Measurements from ENCODE around the gene TM2D3. TPM values are rescaled to one million over a fixed set of nuclear protein-coding genes. Genes with fewer than 3 reads are reported as not detected.
"Not testable (repeated sequence)": the region's sequence is repeated elsewhere in the genome, so short reads cannot be mapped to it uniquely, and the experiment has no call there.

Gene TM2D3
- total RNA-seq, 2 experiments from 2014 or later: 43.5 to 54.8 TPM

- DNase-seq: no peak
- H3K4me1 Mint-ChIP-seq: peaks cover 1% of the 10 kb centered on the region
- H3K27me3 Mint-ChIP-seq: no peaks in the 10 kb centered on the region
- H3K36me3 Mint-ChIP-seq (ENCODE audit: low read depth): peaks cover 38% of the 10 kb centered on the region
- ChIA-PET POLR2A (interaction anchor here (0.6 kb wide), 1 partner anchor 29 kb away, joined by 3 read pairs; no protein-coding TSS in a partner anchor), CTCF (no interaction called here)
- no peak overlapping the region for H3K4me3 Mint-ChIP-seq
- H3K9me3 Mint-ChIP-seq: no peaks in the 10 kb centered on the region
- peak overlapping the region; percentile 67 for H3K27ac Mint-ChIP-seq
These were observed 23.8 kb upstream of the TM2D3 start for GRCh38 chr15:101675796-101676582.

- H3K9me3 Mint-ChIP-seq: no peaks in the 10 kb centered on the region
- no peaks in the 10 kb centered on the region for H3K27me3 Mint-ChIP-seq
- no peak for DNase-seq
- H3K36me3 Mint-ChIP-seq (ENCODE audit: low read depth): peaks cover 38% of the 10 kb centered on the region
- H3K4me3 Mint-ChIP-seq: no peak overlapping the region
- H3K27ac Mint-ChIP-seq: no peak overlapping the region
- peaks cover 1% of the 10 kb centered on the region for H3K4me1 Mint-ChIP-seq
- ChIA-PET POLR2A (no interaction called here), CTCF (no interaction called here)
These were observed 22.8 kb upstream of the TM2D3 start for GRCh38 chr15:101675015-101675414.

- ChIA-PET CTCF (interaction anchor here (1.5 to 2.4 kb wide), 3 partner anchors 9 to 12 kb away, joined by 3 to 8 read pairs (median 3); no protein-coding TSS in a partner anchor), POLR2A (no interaction called here)
- H3K27ac Mint-ChIP-seq: no peak overlapping the region
- DNase-seq: no peak
- no peaks in the 10 kb centered on the region for H3K9me3 Mint-ChIP-seq
- peaks cover 1% of the 10 kb centered on the region for H3K4me1 Mint-ChIP-seq
- peaks cover 41% of the 10 kb centered on the region for H3K36me3 Mint-ChIP-seq (ENCODE audit: low read depth)
- H3K27me3 Mint-ChIP-seq: no peaks in the 10 kb centered on the region
- no peak overlapping the region for H3K4me3 Mint-ChIP-seq
These were observed 20.1 kb upstream of the TM2D3 start for GRCh38 chr15:101672298-101672697.

GRCh38 chr15:101669744-101670143 lies 17.6 kb upstream of the TM2D3 start:
- Mint-ChIP-seq H3K27me3 (no peaks in the 10 kb centered on the region), H3K4me1 (no peaks in the 10 kb centered on the region), H3K36me3 (ENCODE audit: low read depth) (peaks cover 41% of the 10 kb centered on the region), H3K27ac (no peak overlapping the region), H3K4me3 (no peak overlapping the region), H3K9me3 (no peaks in the 10 kb centered on the region)
- DNase-seq: no peak
- ChIA-PET POLR2A (no interaction called here), CTCF (interaction anchor here (1.0 kb wide), 1 partner anchor 10 kb away, joined by 3 read pairs; no protein-coding TSS in a partner anchor)

- Mint-ChIP-seq H3K27me3 (no peaks in the 10 kb centered on the region), H3K4me1 (no peaks in the 10 kb centered on the region), H3K27ac (no peak overlapping the region), H3K4me3 (no peak overlapping the region), H3K36me3 (ENCODE audit: low read depth) (peaks cover 27% of the 10 kb centered on the region), H3K9me3 (no peaks in the 10 kb centered on the region)
- ChIA-PET CTCF (no interaction called here), POLR2A (no interaction called here)
- no peak for DNase-seq
These were observed 15.7 kb upstream of the TM2D3 start for GRCh38 chr15:101667881-101668280.

- Mint-ChIP-seq H3K4me3 (no peak overlapping the region), H3K4me1 (no peaks in the 10 kb centered on the region), H3K9me3 (no peaks in the 10 kb centered on the region), H3K27ac (no peak overlapping the region), H3K27me3 (no peaks in the 10 kb centered on the region), H3K36me3 (ENCODE audit: low read depth) (peaks cover 12% of the 10 kb centered on the region)
- POLR2A ChIA-PET: no interaction called here
- CTCF ChIA-PET: no interaction called here
- no peak for DNase-seq
These were observed 12.2 kb upstream of the TM2D3 start for GRCh38 chr15:101664303-101664913.

- H3K27ac Mint-ChIP-seq: no peak overlapping the region
- H3K36me3 Mint-ChIP-seq (ENCODE audit: low read depth): peaks cover 3% of the 10 kb centered on the region
- no peaks in the 10 kb centered on the region for H3K27me3 Mint-ChIP-seq
- no peaks in the 10 kb centered on the region for H3K4me1 Mint-ChIP-seq
- no peaks in the 10 kb centered on the region for H3K9me3 Mint-ChIP-seq
- DNase-seq: no peak
- H3K4me3 Mint-ChIP-seq: no peak overlapping the region
- ChIA-PET CTCF (no interaction called here), POLR2A (no interaction called here)
These were observed 10.0 kb upstream of the TM2D3 start for GRCh38 chr15:101662203-101662602.

GRCh38 chr15:101660005-101660404 lies 7.8 kb upstream of the TM2D3 start:
- Mint-ChIP-seq H3K27me3 (no peaks in the 10 kb centered on the region), H3K27ac (no peak overlapping the region), H3K9me3 (no peaks in the 10 kb centered on the region), H3K36me3 (ENCODE audit: low read depth) (peaks cover 3% of the 10 kb centered on the region), H3K4me3 (no peak overlapping the region), H3K4me1 (no peaks in the 10 kb centered on the region)
- DNase-seq: no peak
- ChIA-PET POLR2A (no interaction called here), CTCF (interaction anchor here (1.3 kb wide), 1 partner anchor 10 kb away, joined by 3 read pairs; no protein-coding TSS in a partner anchor)

- Mint-ChIP-seq H3K27ac (peak overlapping the region; percentile 13), H3K36me3 (ENCODE audit: low read depth) (peaks cover 10% of the 10 kb centered on the region), H3K9me3 (no peaks in the 10 kb centered on the region), H3K4me3 (no peak overlapping the region), H3K27me3 (no peaks in the 10 kb centered on the region), H3K4me1 (peaks cover 12% of the 10 kb centered on the region)
- ChIA-PET CTCF (interaction anchor here (0.6 to 0.9 kb wide), 3 partner anchors 8 to 68 kb away, joined by 3 to 4 read pairs (median 4); no protein-coding TSS in a partner anchor), POLR2A (no interaction called here)
- DNase-seq: no peak
These were observed 6.0 kb upstream of the TM2D3 start for GRCh38 chr15:101657968-101658784.

GRCh38 chr15:101657171-101657570 lies 5.0 kb upstream of the TM2D3 start:
- CTCF ChIA-PET: interaction anchor here (0.9 to 1.0 kb wide), 2 partner anchors 20 to 381 kb away, joined by 3 read pairs; no protein-coding TSS in a partner anchor
- no peak overlapping the region for H3K4me3 Mint-ChIP-seq
- no peak for DNase-seq
- no peak overlapping the region for H3K27ac Mint-ChIP-seq
- H3K27me3 Mint-ChIP-seq: no peaks in the 10 kb centered on the region
- H3K4me1 Mint-ChIP-seq: peaks cover 12% of the 10 kb centered on the region
- H3K36me3 Mint-ChIP-seq (ENCODE audit: low read depth): peaks cover 10% of the 10 kb centered on the region
- H3K9me3 Mint-ChIP-seq: no peaks in the 10 kb centered on the region
- POLR2A ChIA-PET: no interaction called here

- CTCF ChIA-PET: interaction anchor here (0.6 to 1.2 kb wide), 5 partner anchors 42 to 360 kb away, joined by 3 to 4 read pairs (median 4); partner anchors contain the start of gene SNRPA1
- peak overlapping the region; percentile 44 for H3K27ac Mint-ChIP-seq
- H3K4me3 Mint-ChIP-seq: not testable (repeated sequence)
These were observed 2.6 kb upstream of the TM2D3 start for GRCh38 chr15:101654624-101655337.

GRCh38 chr15:101654171-101654570 lies 2.0 kb upstream of the TM2D3 start:
- POLR2A ChIA-PET: no interaction called here
- no peak overlapping the region for H3K4me3 Mint-ChIP-seq
- peaks cover 35% of the 10 kb centered on the region for H3K4me1 Mint-ChIP-seq
- H3K9me3 Mint-ChIP-seq: no peaks in the 10 kb centered on the region
- CTCF ChIA-PET: interaction anchor here (0.6 to 1.0 kb wide), 2 partner anchors 65 to 74 kb away, joined by 3 to 4 read pairs; no protein-coding TSS in a partner anchor
- DNase-seq: no peak
- peaks cover 18% of the 10 kb centered on the region for H3K36me3 Mint-ChIP-seq (ENCODE audit: low read depth)
- H3K27ac Mint-ChIP-seq: peak overlapping the region; percentile 44
- no peaks in the 10 kb centered on the region for H3K27me3 Mint-ChIP-seq

More at GRCh38 chr15:101654624-101655337, 2.6 kb upstream of the TM2D3 start:
- POLR2A ChIA-PET, DNase-seq, H3K9me3 Mint-ChIP-seq, H3K27me3 Mint-ChIP-seq: not testable (repeated sequence)
- Mint-ChIP-seq H3K36me3 (ENCODE audit: low read depth) (peaks cover 13% of the 10 kb centered on the region), H3K4me1 (peaks cover 29% of the 10 kb centered on the region)

Measured in activated CD4-positive, alpha-beta T cell treated with anti-CD3 and anti-CD28 coated beads, Interleukin-2, amount 10 ng/mL, durations not matched to agents 7 days and 5 days (primary cell).